Measurements from ENCODE around the gene FARP1. TPM values are rescaled to one million over a fixed set of nuclear protein-coding genes. Genes with fewer than 3 reads are reported as not detected.

FARP1 gene
- total RNA-seq, 2 donors from 2014 or later = 61.4 to 89.2 TPM

DNA sequence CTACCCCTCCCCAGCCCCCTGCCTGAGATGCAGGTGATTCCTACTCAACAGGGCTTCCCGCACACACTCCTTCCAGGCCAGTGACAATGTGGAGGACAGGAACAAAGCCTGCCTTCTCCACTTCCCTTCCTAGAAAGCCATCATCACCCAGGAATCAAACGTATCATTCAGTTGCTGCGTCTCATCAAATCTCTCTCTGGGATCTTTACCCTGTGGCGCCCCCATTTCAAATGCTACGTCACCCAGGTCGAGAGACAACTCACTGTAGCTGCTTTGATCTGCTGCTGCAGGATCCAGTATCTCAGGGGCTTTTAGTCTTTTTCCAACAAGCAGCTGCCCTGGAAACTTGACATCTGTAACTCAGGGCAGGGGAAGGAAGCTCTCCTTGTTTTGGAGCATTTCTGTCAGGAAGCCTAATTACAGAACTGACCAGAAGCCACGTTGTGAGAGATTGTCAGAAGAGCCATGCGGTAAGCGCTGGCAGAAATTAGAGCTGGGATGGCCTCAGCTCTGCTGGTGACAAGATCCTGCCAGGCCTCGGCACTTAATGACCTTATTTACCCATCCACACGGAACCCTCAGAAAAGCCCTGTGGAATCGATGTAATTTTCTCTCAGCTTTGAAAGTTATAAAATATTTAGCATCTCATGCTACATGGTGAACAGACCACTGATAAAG is 293.5 kb downstream of the FARP1 start:
- intact Hi-C loops (cut with DNase I) = no loop called here
- no peak for DNase-seq (ENCODE audit: low spot score)

DNA sequence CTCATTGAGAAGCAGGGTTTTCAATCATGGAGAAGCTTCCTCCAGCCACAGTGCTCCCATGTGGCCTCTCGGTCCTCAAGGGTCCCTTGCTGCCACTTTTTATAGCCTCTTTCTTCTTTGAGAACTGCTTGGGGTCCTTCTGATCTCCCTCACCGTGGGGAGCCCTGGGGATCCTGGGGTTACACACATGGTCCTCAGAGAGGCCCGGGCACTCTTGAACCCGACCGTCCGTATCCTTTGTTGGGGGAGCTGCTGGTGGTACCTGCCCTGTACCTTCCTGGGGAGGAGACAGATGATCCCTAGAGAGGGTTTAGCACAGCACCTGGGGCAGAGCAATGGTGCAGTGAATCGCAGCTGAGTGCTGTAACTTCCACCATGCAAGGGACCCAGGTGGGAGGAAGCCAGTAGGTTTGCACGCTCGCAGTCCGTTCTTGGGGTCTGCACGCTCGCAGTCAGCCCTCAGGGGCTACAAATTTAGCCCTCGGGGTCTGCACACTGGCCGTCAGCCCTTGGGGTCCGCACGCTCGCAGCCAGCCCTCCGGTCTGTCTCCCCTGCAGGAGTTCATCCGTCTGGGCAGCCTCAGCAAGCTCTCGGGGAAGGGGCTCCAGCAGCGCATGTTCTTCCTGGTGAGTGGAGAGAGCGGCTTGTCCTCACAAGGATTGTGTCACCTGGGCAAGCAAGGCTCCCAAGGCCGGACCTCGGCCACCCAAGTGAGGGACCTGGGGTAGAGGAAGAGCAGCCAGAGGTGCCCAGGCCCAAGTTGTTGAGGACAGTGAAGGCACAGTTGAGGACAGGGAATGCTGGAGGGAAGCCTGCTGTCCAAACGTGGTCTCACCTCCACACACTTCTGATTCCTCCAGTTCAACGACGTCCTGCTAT is 295.6 kb downstream of the FARP1 start:
- no peak for DNase-seq (ENCODE audit: low spot score)
- intact Hi-C loops (cut with DNase I) = no loop called here

DNA sequence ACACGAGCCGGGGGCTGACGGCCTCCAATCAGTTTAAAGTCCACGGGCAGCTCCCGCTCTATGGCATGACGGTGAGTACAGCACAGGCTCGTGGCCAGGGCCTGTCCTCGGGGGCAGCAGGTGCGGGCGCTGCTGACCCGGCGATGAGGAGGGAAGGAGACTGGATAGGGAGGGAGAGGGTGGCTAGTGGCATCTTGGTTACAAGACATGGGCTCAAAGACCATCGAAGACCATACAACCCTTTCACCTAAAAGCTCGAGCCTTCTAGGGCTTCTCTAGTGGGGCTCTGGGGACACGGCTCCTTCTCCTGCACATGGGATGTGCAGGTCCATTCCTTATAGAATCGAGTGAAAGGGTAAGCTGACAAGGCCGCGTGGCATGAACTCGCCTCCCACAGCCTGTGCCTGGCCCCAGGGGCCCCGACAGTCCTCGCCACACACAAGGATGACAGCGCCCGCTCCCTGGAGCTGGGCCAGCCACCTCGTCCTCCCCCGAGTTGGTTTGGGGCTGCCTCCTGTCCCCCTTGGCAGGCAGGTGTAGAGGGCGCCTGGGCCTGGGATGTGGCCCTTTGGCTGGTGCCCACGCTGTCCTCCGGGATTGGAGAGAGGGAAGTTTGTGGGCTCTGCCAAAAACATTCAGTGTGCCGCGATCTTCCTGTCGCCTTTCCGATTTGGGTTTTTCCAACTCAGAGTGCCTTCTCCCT is 296.4 kb downstream of the FARP1 start:
- intact Hi-C loops (cut with DNase I) = no loop called here
- no peak for DNase-seq (ENCODE audit: low spot score)

DNA sequence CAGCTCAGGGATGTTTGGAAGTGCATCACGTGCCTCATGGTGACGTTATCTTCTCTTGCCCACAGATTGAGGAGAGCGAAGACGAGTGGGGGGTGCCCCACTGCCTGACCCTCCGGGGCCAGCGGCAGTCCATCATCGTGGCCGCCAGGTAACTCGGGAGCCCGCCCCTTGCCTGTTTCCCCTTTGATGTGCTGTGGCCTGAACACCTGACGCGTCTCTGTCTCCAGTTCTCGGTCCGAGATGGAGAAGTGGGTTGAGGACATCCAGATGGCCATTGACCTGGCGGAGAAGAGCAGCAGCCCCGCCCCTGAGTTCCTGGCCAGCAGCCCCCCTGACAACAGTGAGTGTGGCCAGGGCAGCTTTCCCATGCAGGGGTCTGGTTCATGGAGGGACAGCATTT is 297.0 kb downstream of the FARP1 start:
- intact Hi-C loops (cut with DNase I) = loop anchor here (1.0 to 10.0 kb wide), 2 partner anchors 230 to 295 kb away; partner anchors contain the start of gene FARP1 (in 1 of the 2)
- DNase-seq (ENCODE audit: low spot score) = no peak

DNA sequence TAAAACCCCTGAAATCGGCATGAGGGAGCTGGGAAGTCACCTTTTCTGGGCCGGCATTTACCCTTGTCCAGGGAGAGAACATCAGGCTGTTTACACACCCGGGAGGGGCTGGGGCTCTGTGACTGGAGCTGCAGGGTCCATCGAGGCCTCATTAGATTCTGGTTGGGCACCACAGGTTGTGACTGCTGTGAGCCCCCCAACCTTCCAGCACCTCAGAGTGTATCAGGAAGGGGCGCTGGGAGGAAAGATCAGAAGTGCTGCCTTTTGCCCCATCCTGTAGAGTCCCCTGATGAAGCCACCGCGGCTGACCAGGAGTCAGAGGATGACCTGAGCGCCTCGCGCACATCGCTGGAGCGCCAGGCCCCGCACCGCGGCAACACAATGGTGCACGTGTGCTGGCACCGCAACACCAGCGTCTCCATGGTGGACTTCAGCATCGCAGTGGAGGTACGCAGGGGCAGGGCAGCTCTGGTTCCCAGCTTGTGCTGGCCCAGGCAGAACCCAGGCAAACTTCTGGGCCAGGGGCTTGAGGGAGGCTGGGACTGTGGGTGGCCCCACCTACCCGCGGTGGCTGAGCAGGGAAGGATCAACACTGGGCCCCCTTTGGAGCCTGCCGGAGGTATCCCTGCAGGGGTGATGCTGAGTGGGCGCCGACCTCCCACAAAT is 297.6 kb downstream of the FARP1 start:
- DNase-seq (ENCODE audit: low spot score) = no peak
- intact Hi-C loops (cut with DNase I) = loop anchor here (1.0 to 10.0 kb wide), 2 partner anchors 230 to 296 kb away; partner anchors contain the start of gene FARP1 (in 1 of the 2)

DNA sequence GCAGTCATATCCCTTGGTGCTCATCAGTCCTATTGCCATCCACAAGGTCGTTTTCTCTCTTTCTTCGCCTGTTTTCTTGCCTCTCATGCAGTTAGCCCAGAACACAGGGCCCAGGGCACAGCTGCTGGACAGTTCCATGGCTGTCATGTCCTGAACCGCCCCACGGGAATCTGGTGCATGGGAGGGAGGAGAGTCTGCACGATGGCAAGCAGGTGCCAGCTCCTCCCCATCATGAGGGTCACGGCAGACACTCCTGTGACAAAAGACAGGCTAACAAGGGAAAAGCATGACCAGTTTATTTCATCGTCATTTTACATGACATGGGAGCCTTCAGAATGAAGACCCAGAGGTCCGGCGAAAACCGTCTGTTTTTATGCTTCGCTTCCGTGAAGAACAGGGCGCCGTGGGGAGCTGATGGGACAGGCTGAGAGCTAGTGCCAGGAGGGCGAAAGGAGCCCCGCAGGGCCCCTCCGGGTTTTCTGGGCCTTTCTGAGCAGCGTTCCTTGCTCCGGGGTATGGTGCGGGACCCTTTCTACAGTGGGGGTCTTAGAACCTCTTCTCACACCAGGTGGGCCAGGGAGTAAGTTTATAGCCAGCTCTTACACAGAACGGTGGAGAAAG is 298.3 kb downstream of the FARP1 start:
- DNase-seq (ENCODE audit: low spot score) = no peak
- intact Hi-C loops (cut with DNase I) = loop anchor here in 1 of 2 donors (10.0 kb wide), 1 partner anchor 296 kb away; the partner anchor contains the start of gene FARP1

DNA sequence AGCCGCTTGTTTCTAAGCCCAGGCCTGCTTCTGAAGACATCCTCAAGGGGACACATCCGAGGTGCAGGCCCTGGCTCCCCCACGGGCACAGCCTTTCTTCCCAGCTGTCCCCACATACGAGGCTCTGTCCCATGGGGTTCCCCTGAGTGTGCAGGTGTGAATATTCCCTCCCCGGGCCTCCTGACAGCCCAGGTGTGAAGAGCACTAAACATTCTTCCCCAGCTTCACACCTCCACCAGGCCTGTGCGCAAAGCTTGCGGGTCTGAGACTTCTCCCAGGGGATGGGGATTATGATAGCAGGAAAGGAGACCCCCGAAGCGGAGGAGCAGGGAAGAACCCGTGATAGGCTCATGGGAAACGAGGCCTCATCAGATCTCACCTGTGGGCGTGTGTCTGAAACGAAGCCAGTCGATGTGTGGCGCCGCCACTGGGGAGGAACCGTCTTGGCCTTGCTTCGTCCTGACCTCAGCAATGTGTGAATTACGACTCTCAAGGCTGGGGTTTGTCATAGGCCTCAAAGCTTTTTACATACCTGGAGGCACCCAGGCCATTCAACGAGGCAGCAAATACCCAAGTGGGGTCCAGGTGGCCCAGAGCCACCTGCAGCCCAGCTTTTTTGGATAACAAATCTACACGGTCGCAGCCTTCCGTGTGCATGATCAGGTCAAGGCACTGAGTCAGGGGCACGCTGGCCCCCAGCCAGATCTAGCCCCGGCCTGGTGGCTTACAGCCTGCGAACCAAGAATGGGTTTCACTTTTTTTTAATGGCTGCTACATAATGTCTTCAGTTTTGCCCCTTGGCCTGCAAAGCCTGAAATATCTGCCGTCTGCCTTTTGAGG is 299.7 kb downstream of the FARP1 start:
- DNase-seq (ENCODE audit: low spot score) = no peak
- intact Hi-C loops (cut with DNase I) = loop anchor here in 1 of 2 donors (10.0 kb wide), 1 partner anchor 298 kb away; the partner anchor contains the start of gene FARP1

DNA sequence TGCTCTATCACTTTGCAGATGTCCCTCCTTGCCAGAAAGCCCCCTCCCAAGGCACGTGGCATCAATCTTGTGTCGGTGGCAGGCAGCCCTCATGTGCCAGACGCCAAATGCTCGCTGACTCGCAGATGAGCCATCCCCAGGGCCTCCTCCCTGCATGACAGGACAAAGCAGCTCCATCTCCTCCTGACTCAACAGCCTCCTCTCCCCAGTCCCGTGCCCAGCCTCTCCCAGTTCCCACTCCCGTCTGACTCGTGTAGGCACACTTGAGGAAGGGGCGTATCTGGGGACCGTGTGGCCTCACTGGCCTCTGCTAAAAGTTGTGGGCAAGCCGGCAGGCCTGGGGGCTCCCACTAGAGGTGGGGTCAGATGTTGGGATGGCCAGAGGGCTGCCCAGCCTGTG is 300.4 kb downstream of the FARP1 start:
- intact Hi-C loops (cut with DNase I) = loop anchor here in 1 of 2 donors (10.0 kb wide), 1 partner anchor 299 kb away; the partner anchor contains the start of gene FARP1

DNA sequence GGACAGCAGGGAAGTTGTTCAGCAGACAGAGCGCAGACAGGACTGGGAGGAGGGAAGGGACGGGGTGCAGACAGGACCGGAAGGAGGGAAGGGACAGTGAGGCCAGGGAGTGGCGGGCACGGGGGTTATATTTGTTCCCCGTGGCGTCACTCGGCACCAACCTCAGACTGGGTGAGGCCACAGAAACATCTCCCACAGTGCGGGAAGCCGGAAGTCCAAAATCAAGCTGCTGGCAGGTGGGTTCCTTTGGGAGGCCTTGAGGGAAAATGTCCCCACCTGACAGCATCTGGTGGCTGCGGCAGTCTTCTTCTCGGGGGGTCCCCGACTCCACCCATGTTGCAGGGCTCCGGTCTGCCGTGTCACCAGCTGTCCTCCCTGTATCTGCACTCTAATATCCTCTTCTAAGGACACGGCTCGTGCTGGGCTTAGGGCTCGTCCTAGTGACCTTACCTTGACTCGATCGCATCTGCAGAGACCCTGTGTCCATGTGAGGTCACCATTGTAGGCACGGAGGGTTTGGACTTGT is 301.0 kb downstream of the FARP1 start:
- intact Hi-C loops (cut with DNase I) = loop anchor here in 1 of 2 donors (10.0 kb wide), 1 partner anchor 299 kb away; the partner anchor contains the start of gene FARP1
- no peak for DNase-seq (ENCODE audit: low spot score)

More for the DNA sequence above, 300.4 kb downstream of the FARP1 start:
- no peak for DNase-seq (ENCODE audit: low spot score)

DNA sequence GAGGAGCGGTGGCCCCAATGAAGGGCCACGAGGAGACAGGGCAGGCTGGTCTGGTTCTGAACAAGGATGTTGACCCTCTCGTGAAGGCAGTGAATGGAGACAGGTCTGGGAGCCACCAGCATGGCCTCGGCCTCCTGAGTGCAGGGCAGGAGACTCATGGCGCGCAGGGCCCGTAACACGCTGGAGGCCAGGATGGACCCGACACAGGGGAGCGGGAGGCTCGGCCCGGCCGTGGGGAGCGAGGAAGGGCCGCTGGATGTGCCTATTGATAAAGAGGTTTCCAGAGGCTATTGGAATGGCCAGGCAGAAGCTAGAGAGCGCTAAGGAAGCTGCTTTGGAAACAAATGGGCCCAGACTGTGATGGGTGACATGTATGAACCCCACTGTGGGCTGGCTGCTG is 301.5 kb downstream of the FARP1 start:
- intact Hi-C loops (cut with DNase I) = loop anchor here in 1 of 2 donors (10.0 kb wide), 1 partner anchor 300 kb away; the partner anchor contains the start of gene FARP1
- DNase-seq (ENCODE audit: low spot score) = no peak

DNA sequence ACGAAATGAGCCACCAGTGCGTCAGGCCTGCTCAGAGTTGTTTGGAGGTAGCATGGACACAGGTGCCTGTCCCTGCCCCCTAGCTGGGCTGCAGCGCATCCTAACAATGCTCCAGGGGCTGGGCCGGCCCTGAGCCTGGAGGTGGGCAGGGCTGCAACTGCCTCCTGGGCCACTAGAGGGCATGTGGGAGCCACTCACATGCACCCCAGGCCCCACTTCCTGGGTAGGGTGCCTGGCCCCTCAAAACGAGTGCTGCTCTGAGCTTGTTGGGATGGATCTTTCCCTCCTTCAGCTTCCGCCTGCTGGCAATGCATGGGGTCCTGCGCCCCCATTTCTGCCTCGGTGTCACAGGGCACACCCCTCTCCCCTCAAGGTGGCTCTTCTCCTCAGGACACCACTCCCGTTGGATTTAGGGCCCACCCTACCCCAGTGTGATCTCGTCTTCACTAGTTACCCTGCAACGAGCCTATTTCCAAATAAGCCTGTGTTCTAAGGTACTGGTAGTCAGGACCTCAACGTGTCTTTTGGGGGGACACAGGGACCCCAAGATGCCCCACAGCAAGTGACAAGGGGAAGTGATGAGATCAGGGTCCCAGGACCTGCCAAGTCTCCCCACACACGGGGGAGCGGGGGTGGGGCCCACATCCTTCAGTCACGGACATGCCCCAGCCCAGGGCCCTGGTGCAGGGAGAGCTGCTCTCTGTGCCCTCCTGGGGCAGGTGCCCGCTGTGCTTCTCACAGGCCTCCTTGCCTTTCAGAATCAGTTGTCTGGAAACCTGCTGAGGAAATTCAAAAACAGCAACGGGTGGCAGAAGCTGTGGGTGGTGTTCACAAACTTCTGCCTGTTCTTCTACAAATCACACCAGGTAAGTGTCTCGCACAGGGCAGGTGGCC is 302.7 kb downstream of the FARP1 start:
- intact Hi-C loops (cut with DNase I) = loop anchor here (1.0 to 10.0 kb wide), 4 partner anchors 207 to 329 kb away; partner anchors contain the start of gene FARP1 (in 1 of the 2)
- DNase-seq (ENCODE audit: low spot score) = peak; percentile 90

DNA sequence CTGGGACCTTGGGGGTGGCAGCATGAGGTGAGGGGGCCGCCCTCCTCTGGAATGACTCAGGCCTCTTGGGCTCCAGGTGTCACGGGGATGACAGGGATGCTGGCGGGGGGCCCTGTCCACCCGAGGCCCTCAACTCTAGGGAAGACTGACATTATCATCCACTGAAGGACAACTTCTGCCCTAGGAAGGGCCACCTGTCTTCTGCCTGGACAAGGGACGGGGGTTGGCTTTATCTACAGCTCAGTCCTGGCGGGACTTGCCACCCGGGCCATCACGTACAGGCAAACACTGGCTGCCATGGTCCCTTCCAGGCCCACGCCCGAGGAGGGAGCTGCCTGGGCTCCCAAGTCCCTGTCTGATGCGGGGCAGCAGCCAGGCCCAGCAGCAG is 303.3 kb downstream of the FARP1 start:
- DNase-seq (ENCODE audit: low spot score) = no peak
- intact Hi-C loops (cut with DNase I) = loop anchor here (1.0 to 10.0 kb wide), 4 partner anchors 206 to 330 kb away; partner anchors contain the start of gene FARP1 (in 1 of the 2)

DNA sequence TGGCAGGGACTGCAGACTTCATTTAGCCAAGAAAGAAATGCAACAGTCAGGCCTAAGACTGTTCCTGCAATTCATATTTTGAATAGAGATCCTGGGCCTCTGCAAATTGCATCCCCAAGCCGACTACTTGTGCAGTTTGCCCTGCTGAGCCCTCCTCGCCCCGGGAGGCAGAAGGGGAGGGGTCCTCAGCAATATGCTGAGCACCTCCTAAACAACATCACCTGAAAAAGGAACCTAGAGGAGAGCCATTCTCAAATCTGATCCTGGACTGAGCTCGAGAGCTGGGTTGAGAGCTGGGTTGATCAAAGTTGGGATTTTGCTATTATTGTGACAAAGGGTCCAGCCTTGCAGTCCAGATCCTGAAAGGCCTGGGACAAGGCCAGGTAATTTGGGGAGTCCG is 304.2 kb downstream of the FARP1 start:
- DNase-seq (ENCODE audit: low spot score) = no peak
- intact Hi-C loops (cut with DNase I) = loop anchor here (5.0 to 10.0 kb wide), 3 partner anchors 205 to 302 kb away; partner anchors contain the start of gene FARP1 (in 1 of the 2)

DNA sequence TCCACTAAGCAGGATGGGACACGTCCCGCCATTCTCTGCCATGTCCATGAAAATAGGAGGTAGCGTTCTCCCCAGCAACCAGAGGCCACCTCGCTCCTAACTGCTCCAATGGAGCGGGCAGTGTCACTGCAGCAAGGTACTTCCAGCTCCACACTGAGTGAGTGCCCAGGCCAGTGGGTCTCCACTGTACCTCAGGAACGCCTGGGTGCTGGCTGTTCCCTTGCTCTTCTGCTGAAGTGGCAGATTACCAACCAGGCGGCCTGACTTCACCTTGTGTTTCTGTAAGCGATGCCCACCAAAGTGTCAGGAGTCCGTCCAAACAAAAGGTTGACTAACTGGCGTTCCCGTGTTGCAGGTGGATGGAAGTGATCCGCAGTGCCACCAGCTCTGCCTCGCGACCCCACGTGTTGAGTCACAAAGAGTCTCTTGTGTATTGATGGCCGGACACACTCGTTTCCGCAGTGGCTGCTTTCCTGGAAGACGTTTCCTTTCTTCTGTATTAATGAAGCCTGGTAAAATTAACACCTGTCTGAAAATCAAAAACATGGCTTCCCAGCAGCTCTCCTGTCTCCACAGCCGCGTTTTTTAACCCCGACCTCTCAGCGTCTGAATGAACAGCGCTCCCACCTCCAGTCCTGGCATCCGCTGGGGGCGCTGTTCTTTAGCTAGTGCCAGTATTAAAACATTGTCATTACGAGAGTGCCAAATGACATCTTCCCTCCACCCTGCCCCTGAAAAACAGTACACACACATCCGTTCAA is 305.2 kb downstream of the FARP1 start:
- DNase-seq (ENCODE audit: low spot score) = no peak
- intact Hi-C loops (cut with DNase I) = loop anchor here (5.0 to 10.0 kb wide), 3 partner anchors 204 to 303 kb away; partner anchors contain the start of gene FARP1 (in 1 of the 2)

DNA sequence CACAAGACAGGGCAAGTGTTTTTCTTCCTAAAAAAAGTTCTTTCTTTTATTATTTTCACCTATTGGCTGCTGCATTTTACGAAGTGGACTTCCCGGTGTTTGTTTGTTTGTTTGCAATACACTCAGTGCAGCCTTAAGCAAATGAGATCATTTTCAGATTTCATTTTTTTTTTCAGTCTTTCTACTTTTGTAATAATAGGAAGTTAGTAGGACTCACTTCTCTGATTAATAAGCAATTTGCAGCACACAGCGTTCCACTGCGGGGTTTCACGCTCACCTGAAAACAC is 305.7 kb downstream of the FARP1 start:
- intact Hi-C loops (cut with DNase I) = loop anchor here (5.0 to 10.0 kb wide), 3 partner anchors 204 to 304 kb away; partner anchors contain the start of gene FARP1 (in 1 of the 2)
- no peak for DNase-seq (ENCODE audit: low spot score)
